NCI-H2029 (cell line): Measurements from ENCODE around the gene ANO6.
A peak's percentile ranks its signal among the peaks of the same experiment; 100 is the strongest.
"Not testable (repeated sequence)": the region's sequence is repeated elsewhere in the genome, so short reads cannot be mapped to it uniquely, and the experiment has no call there.

Experiments
- DNase-seq: peaks from one replicate; lab custom pipeline; 2025; lab: John Stamatoyannopoulos, UW

Gene ANO6

GRCh38 chr12:45215419-45216229, at the start of gene ANO6:
Gene ANO6, plus strand, starts transcription at chr12:45216095. Its CDS starts 227 bp downstream, at chr12:45216322.
- DNase-seq, result peak; percentile 85

GRCh38 chr12:45168976-45169375, 46.9 kb upstream of the ANO6 start:
- no peak for DNase-seq

GRCh38 chr12:45170456-45171042, 45.3 kb upstream of the ANO6 start:
- DNase-seq, result peak; percentile 72

- DNase-seq, result not testable (repeated sequence)
Measured at GRCh38 chr12:45173293-45173692, 42.6 kb upstream of the ANO6 start.

- DNase-seq, result no peak
Measured at GRCh38 chr12:45174595-45174994, 41.3 kb upstream of the ANO6 start.

GRCh38 chr12:45178771-45179170, 37.1 kb upstream of the ANO6 start:
- DNase-seq, result no peak

- no peak for DNase-seq
Measured at GRCh38 chr12:45182511-45182910, 33.4 kb upstream of the ANO6 start.

- no peak for DNase-seq
Measured at GRCh38 chr12:45183246-45183645, 32.6 kb upstream of the ANO6 start.

- DNase-seq, result no peak
Measured at GRCh38 chr12:45184147-45184963, 31.5 kb upstream of the ANO6 start.

GRCh38 chr12:45186762-45187161, 29.1 kb upstream of the ANO6 start:
- no peak for DNase-seq

- DNase-seq, result no peak
Measured at GRCh38 chr12:45189766-45190403, 26.0 kb upstream of the ANO6 start.

GRCh38 chr12:45191239-45191638, 24.7 kb upstream of the ANO6 start:
- no peak for DNase-seq

GRCh38 chr12:45192707-45193106, 23.2 kb upstream of the ANO6 start:
- no peak for DNase-seq

GRCh38 chr12:45200491-45201043, 15.3 kb upstream of the ANO6 start:
- no peak for DNase-seq

- no peak for DNase-seq
Measured at GRCh38 chr12:45203767-45204166, 12.1 kb upstream of the ANO6 start.

GRCh38 chr12:45204757-45205156, 11.1 kb upstream of the ANO6 start:
- DNase-seq, result no peak

GRCh38 chr12:45205165-45205825, 10.6 kb upstream of the ANO6 start:
- no peak for DNase-seq

- DNase-seq, result no peak
Measured at GRCh38 chr12:45208604-45209487, 7.0 kb upstream of the ANO6 start.

- no peak for DNase-seq
Measured at GRCh38 chr12:45209784-45210183, 6.1 kb upstream of the ANO6 start.

GRCh38 chr12:45212064-45212463, 3.8 kb upstream of the ANO6 start:
- DNase-seq, result no peak
